ENCODE results near the gene ACOD1. TPM values are rescaled to one million over a fixed set of nuclear protein-coding genes. Genes with fewer than 3 reads are reported as not detected.

The ACOD1 gene
- total and polyA plus RNA-seq, 2 of the 13 experiments (the other 11 are each of a cell fraction or from before 2014, with no cell fraction given): not detected

DNA sequence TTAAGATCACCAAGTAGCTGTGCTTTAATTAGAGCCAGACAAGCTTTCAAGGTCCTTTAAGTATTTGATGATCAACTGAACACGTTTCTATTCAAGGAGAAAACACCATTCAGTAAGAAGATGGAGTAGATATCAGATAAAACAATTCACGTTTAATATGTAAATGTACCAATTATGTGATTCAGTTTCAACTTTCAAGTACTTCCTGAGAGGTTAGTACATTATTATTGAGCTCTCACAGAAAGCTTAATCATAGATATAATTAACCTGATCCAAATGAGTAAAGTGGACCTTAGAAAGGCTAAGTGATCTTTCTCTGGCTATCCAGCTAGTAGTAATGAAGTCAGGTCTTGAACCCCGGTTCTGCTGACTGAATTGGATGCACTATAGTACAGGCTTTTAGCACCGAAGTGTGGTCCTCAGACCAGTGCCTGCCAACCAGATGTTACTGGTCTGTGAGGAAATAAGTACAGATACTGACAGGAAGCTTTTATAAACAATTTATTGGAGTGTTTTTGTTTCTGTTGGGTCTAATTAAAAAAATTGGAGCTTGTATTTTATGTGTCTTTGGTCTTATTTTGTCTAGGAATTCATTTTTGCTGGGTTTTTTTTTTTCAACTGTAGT, 53.8 kb downstream of the ACOD1 start (continued):
- TF ChIP-seq, protein P1, sequence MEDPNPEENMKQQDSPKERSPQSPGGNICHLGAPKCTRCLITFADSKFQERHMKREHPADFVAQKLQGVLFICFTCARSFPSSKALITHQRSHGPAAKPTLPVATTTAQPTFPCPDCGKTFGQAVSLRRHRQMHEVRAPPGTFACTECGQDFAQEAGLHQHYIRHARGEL (CRISPR knock-in tag; IDR thresholded peaks at IDR 0.05): no peak
- TF ChIP-seq ZNF772 (CRISPR knock-in tag; IDR thresholded peaks at IDR 0.05) (no peak), ZMAT3 (CRISPR knock-in tag; conservative IDR thresholded peaks at IDR 0.05) (no peak), ZNF619 (CRISPR knock-in tag; IDR thresholded peaks at IDR 0.05) (no peak)
- TF ChIP-seq, protein P2, sequence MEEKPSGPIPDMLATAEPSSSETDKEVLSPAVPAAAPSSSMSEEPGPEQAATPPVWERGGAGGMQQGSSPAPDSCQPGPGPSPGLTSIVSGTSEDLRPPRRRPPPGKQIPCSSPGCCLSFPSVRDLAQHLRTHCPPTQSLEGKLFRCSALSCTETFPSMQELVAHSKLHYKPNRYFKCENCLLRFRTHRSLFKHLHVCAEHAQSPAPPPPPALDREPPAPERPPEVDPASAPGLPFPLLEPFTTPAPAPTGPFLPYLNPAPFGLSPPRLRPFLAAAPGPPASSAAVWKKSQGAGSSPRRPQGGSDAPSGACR (CRISPR knock-in tag; IDR thresholded peaks at IDR 0.05): no peak

DNA sequence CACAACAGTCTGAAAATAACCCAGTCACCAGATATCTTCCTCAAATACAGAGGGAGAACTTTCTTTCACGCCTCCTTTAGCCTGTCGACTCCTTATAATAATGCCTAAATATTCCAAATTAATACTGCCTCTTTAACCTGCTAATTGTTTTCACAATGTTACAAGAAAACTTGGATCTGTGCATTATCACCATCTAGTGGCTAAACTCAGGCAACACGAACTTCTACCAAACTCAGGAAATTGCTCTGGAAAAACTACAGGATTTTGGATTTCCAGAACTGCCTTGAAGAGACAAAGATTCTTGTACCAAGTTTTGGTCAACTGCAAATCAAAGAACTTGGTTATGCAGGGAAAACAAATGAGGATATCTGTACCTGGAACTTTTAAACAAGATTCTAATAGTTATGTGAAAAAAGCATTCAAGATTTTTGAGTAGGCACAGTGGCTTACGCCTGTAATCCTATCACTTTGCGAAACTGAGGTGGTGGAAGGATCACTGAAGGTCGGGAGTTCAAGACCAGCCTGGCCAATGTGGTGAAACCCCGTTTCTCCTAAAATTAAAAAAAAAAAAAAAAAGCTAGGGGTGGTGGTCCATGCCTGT, 54.4 kb downstream of the ACOD1 start:
- Histone ChIP-seq H4K20me1 (ENCODE audit: insufficient read depth, low read length) (no peaks in the 10 kb centered on the region), H3K4me3 (replicated peaks in 1 of 3; ENCODE audit: insufficient read depth in 1 of 3, low read depth in 2 of 3, low read length in 3 of 3) (no peak overlapping the region), H3K79me2 (ENCODE audit: insufficient read depth, low read length) (no peaks in the 10 kb centered on the region), H3K27me3 (ENCODE audit: control insufficient read depth in 1 of 2, insufficient read depth in 2 of 2, low read length in 2 of 2) (no peaks in the 10 kb centered on the region), H3K27ac (ENCODE audit: extremely low read length, insufficient read depth, low read length) (no peak overlapping the region), H3K9ac (ENCODE audit: insufficient read depth, low read depth, low read length) (no peak overlapping the region), H3K36me3 (replicated peaks in 1 of 2; ENCODE audit: control insufficient read depth in 1 of 2, insufficient read depth in 2 of 2, low read length in 2 of 2) (peaks cover 7 to 29% of the 10 kb centered on the region in 2 experiments), H3K9me3 (ENCODE audit: low read length) (no peaks in the 10 kb centered on the region), H2AFZ (ENCODE audit: low read length) (no peak overlapping the region), H3K4me1 (ENCODE audit: insufficient read depth, low read length) (no peaks in the 10 kb centered on the region), H3K4me2 (ENCODE audit: low read depth, low read length) (no peak overlapping the region)
- CTCF ChIA-PET (ENCODE audit: low intra/inter-chr PET ratio, low total read pairs): interaction anchor here (2.0 kb wide), 1 partner anchor 22 kb away, joined by 10 read pairs; no protein-coding TSS in a partner anchor
- peak; percentile 76 for ATAC-seq
- in situ Hi-C loops (cut with HindIII; ENCODE audit: extremely low pct_ligation_motif_present, low pct_unique_long_range_greater_than_20kb) (no loop called here), intact Hi-C loops (cut with micrococcal nuclease; ENCODE audit: unreplicated experiment) (loop anchor here (1.0 kb wide), 1 partner anchor 22 kb away; no protein-coding TSS in a partner anchor)
- BruUV-seq (replicated peaks): no TSS peak
- FAIRE-seq: peak; percentile 49
- 65% methylated on average over 7 of the region's 7 CpGs for WGBS (ENCODE audit: low lambda C conversion rate)
- POLR2A ChIA-PET: interaction anchor here (1.2 kb wide), 1 partner anchor 24 kb away, joined by 3 read pairs; no protein-coding TSS in a partner anchor
- peak; percentile 23 for DNase-seq (ENCODE audit: low spot score)
- TF ChIP-seq, protein P3, sequence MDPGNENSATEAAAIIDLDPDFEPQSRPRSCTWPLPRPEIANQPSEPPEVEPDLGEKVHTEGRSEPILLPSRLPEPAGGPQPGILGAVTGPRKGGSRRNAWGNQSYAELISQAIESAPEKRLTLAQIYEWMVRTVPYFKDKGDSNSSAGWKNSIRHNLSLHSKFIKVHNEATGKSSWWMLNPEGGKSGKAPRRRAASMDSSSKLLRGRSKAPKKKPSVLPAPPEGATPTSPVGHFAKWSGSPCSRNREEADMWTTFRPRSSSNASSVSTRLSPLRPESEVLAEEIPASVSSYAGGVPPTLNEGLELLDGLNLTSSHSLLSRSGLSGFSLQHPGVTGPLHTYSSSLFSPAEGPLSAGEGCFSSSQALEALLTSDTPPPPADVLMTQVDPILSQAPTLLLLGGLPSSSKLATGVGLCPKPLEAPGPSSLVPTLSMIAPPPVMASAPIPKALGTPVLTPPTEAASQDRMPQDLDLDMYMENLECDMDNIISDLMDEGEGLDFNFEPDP (CRISPR knock-in tag; conservative IDR thresholded peaks at IDR 0.05): no peak
- no peak for TF ChIP-seq EED (CRISPR knock-in tag; IDR thresholded peaks at IDR 0.05)
- TF ChIP-seq, protein P4, sequence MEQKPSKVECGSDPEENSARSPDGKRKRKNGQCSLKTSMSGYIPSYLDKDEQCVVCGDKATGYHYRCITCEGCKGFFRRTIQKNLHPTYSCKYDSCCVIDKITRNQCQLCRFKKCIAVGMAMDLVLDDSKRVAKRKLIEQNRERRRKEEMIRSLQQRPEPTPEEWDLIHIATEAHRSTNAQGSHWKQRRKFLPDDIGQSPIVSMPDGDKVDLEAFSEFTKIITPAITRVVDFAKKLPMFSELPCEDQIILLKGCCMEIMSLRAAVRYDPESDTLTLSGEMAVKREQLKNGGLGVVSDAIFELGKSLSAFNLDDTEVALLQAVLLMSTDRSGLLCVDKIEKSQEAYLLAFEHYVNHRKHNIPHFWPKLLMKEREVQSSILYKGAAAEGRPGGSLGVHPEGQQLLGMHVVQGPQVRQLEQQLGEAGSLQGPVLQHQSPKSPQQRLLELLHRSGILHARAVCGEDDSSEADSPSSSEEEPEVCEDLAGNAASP (CRISPR knock-in tag; IDR thresholded peaks at IDR 0.05; ENCODE audit: borderline replicate concordance): no peak
- TF ChIP-seq, protein P5, sequence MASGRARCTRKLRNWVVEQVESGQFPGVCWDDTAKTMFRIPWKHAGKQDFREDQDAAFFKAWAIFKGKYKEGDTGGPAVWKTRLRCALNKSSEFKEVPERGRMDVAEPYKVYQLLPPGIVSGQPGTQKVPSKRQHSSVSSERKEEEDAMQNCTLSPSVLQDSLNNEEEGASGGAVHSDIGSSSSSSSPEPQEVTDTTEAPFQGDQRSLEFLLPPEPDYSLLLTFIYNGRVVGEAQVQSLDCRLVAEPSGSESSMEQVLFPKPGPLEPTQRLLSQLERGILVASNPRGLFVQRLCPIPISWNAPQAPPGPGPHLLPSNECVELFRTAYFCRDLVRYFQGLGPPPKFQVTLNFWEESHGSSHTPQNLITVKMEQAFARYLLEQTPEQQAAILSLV (CRISPR knock-in tag; IDR thresholded peaks at IDR 0.05; ENCODE audit: borderline replicate concordance): no peak
- TF ChIP-seq ZNF232 (CRISPR knock-in tag; IDR thresholded peaks at IDR 0.05; ENCODE audit: borderline replicate concordance): no peak
- no peak for TF ChIP-seq CHCHD3 (CRISPR knock-in tag; IDR thresholded peaks at IDR 0.05)
- no peak for TF ChIP-seq ZBTB20 (CRISPR knock-in tag; IDR thresholded peaks at IDR 0.05; ENCODE audit: borderline replicate concordance, low read depth)
- TF ChIP-seq SP140L (CRISPR knock-in tag; IDR thresholded peaks at IDR 0.05; ENCODE audit: borderline replicate concordance): no peak
- TF ChIP-seq, protein P6, sequence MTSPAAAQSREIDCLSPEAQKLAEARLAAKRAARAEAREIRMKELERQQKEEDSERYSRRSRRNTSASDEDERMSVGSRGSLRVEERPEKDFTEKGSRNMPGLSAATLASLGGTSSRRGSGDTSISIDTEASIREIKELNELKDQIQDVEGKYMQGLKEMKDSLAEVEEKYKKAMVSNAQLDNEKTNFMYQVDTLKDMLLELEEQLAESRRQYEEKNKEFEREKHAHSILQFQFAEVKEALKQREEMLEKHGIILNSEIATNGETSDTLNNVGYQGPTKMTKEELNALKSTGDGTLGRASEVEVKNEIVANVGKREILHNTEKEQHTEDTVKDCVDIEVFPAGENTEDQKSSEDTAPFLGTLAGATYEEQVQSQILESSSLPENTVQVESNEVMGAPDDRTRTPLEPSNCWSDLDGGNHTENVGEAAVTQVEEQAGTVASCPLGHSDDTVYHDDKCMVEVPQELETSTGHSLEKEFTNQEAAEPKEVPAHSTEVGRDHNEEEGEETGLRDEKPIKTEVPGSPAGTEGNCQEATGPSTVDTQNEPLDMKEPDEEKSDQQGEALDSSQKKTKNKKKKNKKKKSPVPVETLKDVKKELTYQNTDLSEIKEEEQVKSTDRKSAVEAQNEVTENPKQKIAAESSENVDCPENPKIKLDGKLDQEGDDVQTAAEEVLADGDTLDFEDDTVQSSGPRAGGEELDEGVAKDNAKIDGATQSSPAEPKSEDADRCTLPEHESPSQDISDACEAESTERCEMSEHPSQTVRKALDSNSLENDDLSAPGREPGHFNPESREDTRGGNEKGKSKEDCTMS (CRISPR knock-in tag; conservative IDR thresholded peaks at IDR 0.05): no peak
